Cardiac fibroblast (primary cell): ENCODE results near the gene NUCKS1.

Experiments used
- DNase-seq, 2 donors: peaks; one replicate each; pipeline versions ENCODE4 v3.0.0 to v3.0.0-alpha.2; 2010; ENCODE audit warnings: low read depth in 2 of 2
- H3K4me3 ChIP-seq, 2 donors: replicated peaks in 1 of 2; 1 replicate in 1 of 2; 2 replicates in 1 of 2; pipeline ENCODE4 v1.5.1; 2011; ENCODE audit warnings: low read depth in 2 of 2, low read length in 2 of 2, mild to moderate bottlenecking in 2 of 2, moderate library complexity in 1 of 2
- TF ChIP-seq, protein P1 (sequence below): IDR thresholded peaks from one replicate; pipeline ENCODE4 v1.5.1; 2011; ENCODE audit warnings: low read depth, mild to moderate bottlenecking, low read length, inconsistent platforms

Gene NUCKS1

DNA sequence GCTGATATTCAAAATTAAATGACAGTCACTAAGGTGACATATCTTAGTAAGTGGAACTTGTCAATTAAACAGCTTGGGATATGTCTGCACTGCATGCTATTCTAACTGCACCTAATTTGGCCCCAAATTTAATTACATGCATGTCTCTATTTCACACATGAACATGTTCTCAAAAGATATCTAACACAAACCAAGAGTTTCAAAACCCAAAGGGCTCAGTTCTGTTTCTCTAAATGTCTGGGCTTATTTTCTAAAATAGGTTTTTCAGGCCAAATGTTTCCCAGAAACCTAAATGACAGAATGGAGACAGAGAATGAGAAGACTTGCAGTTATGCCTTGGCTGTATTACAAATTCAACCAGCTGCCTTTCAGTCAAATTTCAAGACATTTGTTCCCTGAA, 14.0 kb upstream of the NUCKS1 start:
- DNase-seq: no peak
- TF ChIP-seq, protein P1, sequence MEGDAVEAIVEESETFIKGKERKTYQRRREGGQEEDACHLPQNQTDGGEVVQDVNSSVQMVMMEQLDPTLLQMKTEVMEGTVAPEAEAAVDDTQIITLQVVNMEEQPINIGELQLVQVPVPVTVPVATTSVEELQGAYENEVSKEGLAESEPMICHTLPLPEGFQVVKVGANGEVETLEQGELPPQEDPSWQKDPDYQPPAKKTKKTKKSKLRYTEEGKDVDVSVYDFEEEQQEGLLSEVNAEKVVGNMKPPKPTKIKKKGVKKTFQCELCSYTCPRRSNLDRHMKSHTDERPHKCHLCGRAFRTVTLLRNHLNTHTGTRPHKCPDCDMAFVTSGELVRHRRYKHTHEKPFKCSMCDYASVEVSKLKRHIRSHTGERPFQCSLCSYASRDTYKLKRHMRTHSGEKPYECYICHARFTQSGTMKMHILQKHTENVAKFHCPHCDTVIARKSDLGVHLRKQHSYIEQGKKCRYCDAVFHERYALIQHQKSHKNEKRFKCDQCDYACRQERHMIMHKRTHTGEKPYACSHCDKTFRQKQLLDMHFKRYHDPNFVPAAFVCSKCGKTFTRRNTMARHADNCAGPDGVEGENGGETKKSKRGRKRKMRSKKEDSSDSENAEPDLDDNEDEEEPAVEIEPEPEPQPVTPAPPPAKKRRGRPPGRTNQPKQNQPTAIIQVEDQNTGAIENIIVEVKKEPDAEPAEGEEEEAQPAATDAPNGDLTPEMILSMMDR: no peak
- H3K4me3 ChIP-seq: no peak overlapping the region

DNA sequence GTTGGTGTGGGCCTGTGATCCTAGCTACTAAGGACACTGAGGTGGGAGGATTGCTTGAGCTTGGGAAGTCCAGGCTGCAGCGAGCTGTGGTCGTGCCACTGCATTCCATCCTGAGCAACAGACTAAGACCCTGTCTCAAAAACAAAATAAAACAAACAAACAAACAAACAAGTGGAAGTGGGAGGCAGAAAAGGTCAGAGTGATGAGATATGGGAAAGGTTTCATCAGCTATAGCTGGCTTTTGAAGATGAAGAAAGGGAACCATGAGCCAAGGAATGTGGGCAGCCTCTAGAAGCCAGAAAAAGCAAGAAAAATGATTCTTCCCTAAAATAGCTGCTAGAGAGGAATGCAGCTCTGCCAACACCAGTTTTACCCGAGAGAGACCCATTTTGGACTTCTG, 10.6 kb upstream of the NUCKS1 start:
- TF ChIP-seq, protein P1: no peak
- DNase-seq: no peak
- H3K4me3 ChIP-seq: no peak overlapping the region

DNA sequence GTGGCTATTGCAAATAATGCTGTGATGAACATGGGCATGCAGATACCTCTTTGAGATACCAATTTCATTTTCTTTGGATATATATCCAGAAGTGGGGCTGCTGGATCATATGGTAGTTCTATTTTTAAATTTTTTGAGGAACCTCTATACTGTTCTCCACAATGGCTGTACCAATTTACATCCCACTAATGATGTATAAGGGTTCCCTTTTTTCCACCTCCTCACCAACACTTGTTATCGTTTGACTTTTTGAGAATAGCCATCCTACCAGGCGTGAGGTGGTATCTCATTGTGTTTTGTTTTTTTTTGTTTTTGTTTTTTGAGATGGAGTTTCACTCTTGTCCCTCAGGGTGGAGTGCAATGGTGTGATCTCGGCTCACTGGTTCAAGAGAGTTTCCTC, 6.6 kb upstream of the NUCKS1 start:
- TF ChIP-seq, protein P1: no peak
- no peak for DNase-seq
- no peak overlapping the region for H3K4me3 ChIP-seq

DNA sequence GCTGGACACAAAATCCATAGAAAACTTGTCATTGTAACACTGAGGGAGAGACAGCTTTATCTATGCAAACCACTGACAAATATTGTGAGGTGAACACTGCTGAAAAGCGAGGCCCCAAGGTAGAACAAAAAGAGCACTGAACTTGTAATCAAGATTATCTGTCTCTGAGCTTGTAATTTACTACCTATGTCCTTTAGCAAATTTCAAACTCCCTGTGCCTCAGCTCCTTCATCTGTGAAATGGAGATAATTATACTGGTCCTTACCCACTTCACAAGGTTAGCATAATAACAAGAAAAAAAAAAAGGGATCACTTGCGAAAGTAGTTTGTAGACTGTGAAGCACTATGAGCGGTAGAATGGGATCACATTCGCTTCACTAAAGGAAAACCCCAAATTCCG, 4.9 kb upstream of the NUCKS1 start:
- no peak overlapping the region for H3K4me3 ChIP-seq
- TF ChIP-seq, protein P1: no peak
- no peak for DNase-seq

DNA sequence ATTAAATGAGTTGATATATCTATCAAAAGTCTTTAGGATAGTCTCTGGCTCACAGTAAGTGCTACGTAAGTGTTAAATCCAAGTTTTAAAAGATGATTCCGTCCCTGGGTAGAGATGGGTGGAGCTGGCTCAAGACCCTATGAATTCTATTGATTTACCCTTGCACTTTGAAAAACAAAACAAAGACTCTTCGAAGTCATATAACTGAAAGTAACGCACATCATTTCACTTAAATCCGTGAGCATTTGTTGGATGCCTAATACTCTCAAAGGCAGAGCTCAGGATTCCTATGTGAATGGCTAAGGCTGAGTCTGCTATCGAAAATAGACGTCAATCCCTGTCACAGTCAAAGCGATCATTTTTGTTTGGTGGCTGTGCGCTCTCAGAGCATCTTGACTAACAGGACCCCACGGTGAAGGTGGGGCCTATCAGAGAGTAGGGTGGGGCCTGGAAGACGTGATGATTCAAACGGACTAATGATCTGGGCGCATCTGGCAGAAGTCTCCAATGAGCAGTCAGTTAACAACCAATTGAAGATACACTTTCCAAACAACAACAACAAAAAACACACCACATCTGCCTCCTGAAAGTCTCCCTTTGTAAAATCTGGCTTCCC, 1.2 kb upstream of the NUCKS1 start:
- DNase-seq: peak; percentile 30 to 54
- TF ChIP-seq, protein P1: no peak
- no peak overlapping the region for H3K4me3 ChIP-seq

DNA sequence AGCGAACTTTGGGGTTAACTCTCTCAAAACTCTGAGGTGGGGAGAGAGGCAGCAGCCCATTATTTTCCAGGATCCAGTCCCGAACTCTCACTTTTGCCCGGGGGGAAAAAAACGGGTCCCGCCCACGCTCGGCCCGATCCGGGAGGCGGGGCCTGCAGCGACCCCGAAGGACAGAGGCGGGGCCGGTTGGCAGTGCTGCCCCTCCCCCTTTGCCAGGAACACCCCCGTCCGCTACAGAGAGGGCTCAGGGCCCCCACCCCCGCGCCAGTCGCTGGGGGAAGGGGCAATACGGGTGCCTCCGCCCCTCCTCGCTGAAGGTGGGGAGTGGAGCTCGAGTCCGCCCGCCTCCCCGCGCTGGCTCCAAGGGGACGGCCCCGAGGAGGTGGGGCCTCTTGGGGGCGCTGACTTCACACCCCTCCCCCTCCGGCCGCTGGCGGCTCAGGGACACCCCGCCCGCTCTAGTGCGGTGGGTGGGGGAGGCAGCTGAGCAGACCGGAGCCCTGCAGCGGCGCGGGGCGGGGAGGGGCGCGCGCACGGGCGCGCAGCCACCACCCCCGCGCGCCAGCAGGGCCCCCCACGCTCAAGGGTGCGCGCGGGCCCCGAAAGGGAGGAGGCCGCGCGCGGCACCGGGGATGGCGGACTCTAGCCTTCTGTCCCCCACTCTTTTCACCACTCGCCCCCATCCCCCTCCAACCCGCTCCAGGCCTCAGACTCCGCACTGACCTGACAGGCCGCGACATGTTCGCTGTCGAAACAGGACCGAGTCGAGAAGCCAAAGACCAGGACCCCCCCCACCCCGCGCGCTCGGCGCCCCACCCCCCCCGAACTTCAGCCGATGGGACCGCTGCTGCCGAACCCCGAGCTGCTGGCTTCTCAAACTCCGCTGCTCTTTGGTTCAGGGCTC, 496 bp downstream of the NUCKS1 start:
- peak; percentile 94 to 99 for DNase-seq
- TF ChIP-seq, protein P1: no peak
- peak overlapping the region; percentile 74 to 80 for H3K4me3 ChIP-seq
